K562 (cell line): ENCODE results near the gene LASP1. TPM values are rescaled to one million over a fixed set of nuclear protein-coding genes. Genes with fewer than 3 reads are reported as not detected.
A peak's percentile ranks its signal among the peaks of the same experiment; 100 is the strongest.

Experiments used
- BRD9 ChIP-seq: fragments of 450-650 bp; IDR thresholded peaks from 2 replicates; pipeline ENCODE4 v1.6.1; 2018; ENCODE audit warnings: low read depth; ENCODE audit not compliant: partially characterized antibody
- ERF ChIP-seq: fragments of 450-650 bp; formaldehyde crosslinking; IDR thresholded peaks from 2 replicates; pipeline ENCODE4 v1.4.0; 2020; ENCODE audit warnings: mild to moderate bottlenecking, mixed read lengths
- GTF2F1 ChIP-seq: IDR thresholded peaks from 2 replicates; pipeline ENCODE4 v1.6.1; 2011; ENCODE audit warnings: low read depth, low read length, improper control_type of control experiment
- HDAC6 ChIP-seq: IDR thresholded peaks from 2 replicates; pipeline ENCODE4 v1.6.1; 2012; ENCODE audit warnings: low read depth, mild to moderate bottlenecking, control low read depth, inconsistent platforms, low read length, moderate library complexity
- HIVEP1 ChIP-seq: fragments of 250-450 bp; sonication (Bioruptor Pico); IDR thresholded peaks from 2 replicates; pipeline ENCODE4 v1.4.0; 2020; ENCODE audit warnings: mild to moderate bottlenecking
- HMG20B ChIP-seq: fragments of 250-450 bp; sonication (Bioruptor Pico); IDR thresholded peaks from 2 replicates; pipeline ENCODE4 v1.5.0; 2021; ENCODE audit warnings: mild to moderate bottlenecking
- MEIS2 ChIP-seq: fragments of 450-650 bp; IDR thresholded peaks from 2 replicates; pipeline ENCODE4 v1.6.1; 2014; ENCODE audit warnings: mild to moderate bottlenecking; ENCODE audit not compliant: partially characterized antibody
- MTF1 ChIP-seq: fragments of 250-450 bp; sonication (Bioruptor Pico); IDR thresholded peaks from 2 replicates; pipeline ENCODE4 v1.9.0; 2021; ENCODE audit warnings: moderate library complexity, mild to moderate bottlenecking, inconsistent platforms, borderline replicate concordance
- MYBL2 ChIP-seq, 2 experiments: fragments of 450-650 bp in 1 of 2; sonication (generic) in 1 of 2; formaldehyde crosslinking in 1 of 2; IDR thresholded peaks; 2 replicates each; pipeline versions ENCODE4 v1.6.1 to v1.8.1; 2017 to 2022; ENCODE audit warnings: borderline replicate concordance in 1 of 2, inconsistent platforms in 1 of 2, low read depth in 1 of 2, mild to moderate bottlenecking in 1 of 2, missing genetic modification reagents in 1 of 2, moderate library complexity in 1 of 2
- NFATC3 ChIP-seq: fragments of 450-650 bp; IDR thresholded peaks from 2 replicates; pipeline ENCODE4 v1.6.1; 2017; ENCODE audit warnings: mild to moderate bottlenecking
- OTX1 ChIP-seq: fragments of 450-650 bp; formaldehyde crosslinking; IDR thresholded peaks from 2 replicates; pipeline ENCODE4 v1.4.0; 2022; ENCODE audit warnings: mild to moderate bottlenecking
- PHF20 ChIP-seq: fragments of 450-650 bp; IDR thresholded peaks from 2 replicates; pipeline ENCODE4 v1.6.1; 2018; ENCODE audit not compliant: partially characterized antibody
- RBM15 ChIP-seq: fragments of 200-400 bp; formaldehyde crosslinking; IDR thresholded peaks from 2 replicates; pipeline ENCODE4 v1.6.1; 2018; ENCODE audit warnings: mild to moderate bottlenecking, low read length, moderate library complexity; ENCODE audit not compliant: insufficient read depth
- SREBF2 ChIP-seq: sonication (generic); formaldehyde crosslinking; IDR thresholded peaks from 2 replicates; pipeline ENCODE4 v1.4.0; 2020; ENCODE audit warnings: mild to moderate bottlenecking, missing genetic modification reagents
- STAT5A ChIP-seq: IDR thresholded peaks from 2 replicates; pipeline ENCODE4 v1.6.1; 2012; ENCODE audit warnings: low read length, inconsistent platforms, borderline replicate concordance
- polyA plus RNA-seq, 8 experiments: library from polyadenylated mRNA; depleted of rRNA in 4 of 8; stranded (reverse) in 5 of 8; unstranded in 3 of 8; fragments of >200 nt; fragmentation: Nextera tagmentation in 2 of 8; fragmentation: Illumina TruSeq in 1 of 8; extraction: Ambion mirVana in 2 of 8; extraction: Trizol in 1 of 8; gene quantifications; 2 replicates each; pipeline versions ENCODE4 v1.2.1 to v1.2.3, GENCODE V29; 2011 to 2014; ENCODE audit warnings: inconsistent platforms in 1 of 8, missing spikeins in 1 of 8
- total RNA-seq, 7 experiments: library from RNA; depleted of rRNA in 6 of 7; stranded (reverse); fragments of >200 nt in 6 of 7; fragmentation: Illumina TruSeq in 2 of 7; extraction: Trizol in 2 of 7; gene quantifications; 2 replicates each; pipeline versions ENCODE4 v1.2.1 to v1.2.3, GENCODE V29; 2011 to 2021; ENCODE audit warnings: low replicate concordance in 1 of 7
- TF ChIP-seq, protein P1 (sequence below): fragments of 450-650 bp; IDR thresholded peaks from 2 replicates; pipeline ENCODE4 v1.6.1; 2016; ENCODE audit warnings: low read depth, mild to moderate bottlenecking, moderate library complexity
- TF ChIP-seq, protein P2 (sequence below), 2 experiments: fragments of 450-650 bp in 1 of 2; IDR thresholded peaks; 2 replicates each; pipeline ENCODE4 v1.6.1; 2011 to 2017; ENCODE audit warnings: low read depth in 2 of 2, antibody characterized with exemption in 1 of 2, borderline replicate concordance in 1 of 2, low read length in 1 of 2, mild to moderate bottlenecking in 1 of 2, mixed read lengths in 1 of 2; ENCODE audit not compliant: control insufficient read depth in 1 of 2
- TF ChIP-seq, protein P3 (sequence below): fragments of 450-650 bp; IDR thresholded peaks from 2 replicates; pipeline ENCODE4 v1.6.1; 2017; ENCODE audit warnings: antibody characterized with exemption, mild to moderate bottlenecking
- TF ChIP-seq, protein P4 (sequence below): fragments of 250-450 bp; sonication (Bioruptor Pico); IDR thresholded peaks from 2 replicates; pipeline ENCODE4 v1.6.1; 2021; ENCODE audit warnings: mild to moderate bottlenecking

The LASP1 gene
- total and polyA plus RNA-seq, 9 of the 15 experiments (the other 6 are each of a cell fraction or from before 2014, with no cell fraction given) = 23.0 to 125 (median 55.3) TPM

DNA sequence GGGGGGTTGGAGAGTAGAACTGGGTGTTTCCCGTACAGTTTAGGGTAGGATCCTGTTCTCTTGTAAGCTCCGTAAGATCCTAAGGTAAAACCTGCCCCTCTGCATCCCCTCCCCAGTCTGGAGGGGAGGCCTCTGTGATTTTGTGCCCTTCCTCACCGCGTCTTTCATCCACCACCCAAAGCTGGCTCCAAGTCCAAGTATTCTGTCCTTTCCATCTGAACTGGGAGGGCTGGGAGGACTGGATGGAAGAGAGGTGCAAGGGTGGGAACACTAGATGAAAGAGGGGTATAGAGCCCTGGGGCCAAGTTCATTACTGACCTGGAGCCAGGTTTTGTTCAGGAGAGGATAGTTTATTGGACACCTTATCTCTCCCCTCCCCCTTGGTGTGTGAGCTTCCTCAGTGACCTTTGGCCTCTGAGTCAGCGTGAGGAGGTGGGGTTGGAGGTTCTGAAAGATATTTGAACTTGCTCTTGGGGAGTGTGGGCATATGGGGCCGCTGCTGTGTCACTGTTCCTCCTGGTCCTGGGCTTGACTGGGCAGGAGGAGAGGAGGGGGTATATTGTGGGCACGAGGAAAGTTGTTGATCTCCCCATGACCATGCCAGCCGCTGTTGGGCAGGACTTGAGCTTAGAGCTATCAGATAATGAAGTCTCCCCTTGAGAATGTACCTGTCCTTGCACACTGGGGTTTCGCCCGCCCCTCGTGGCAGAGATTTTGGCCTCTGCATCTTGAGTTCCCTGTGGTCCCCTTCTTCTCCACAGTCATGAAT is 1.6 kb downstream of the LASP1 start (continued):
- TF ChIP-seq PHF20 (no peak), HIVEP1 (CRISPR knock-in tag) (no peak), RBM15 (no peak), MTF1 (no peak), ERF (CRISPR knock-in tag) (no peak), BRD9 (peak; percentile 84), OTX1 (CRISPR knock-in tag) (no peak), NFATC3 (no peak), GTF2F1 (no peak), MYBL2 (IDR thresholded peaks at IDR 0.05; ENCODE audit: low read depth) (no peak), MYBL2 (CRISPR knock-in tag; IDR thresholded peaks at IDR 0.05; ENCODE audit: borderline replicate concordance) (no peak), HMG20B (CRISPR knock-in tag) (no peak), SREBF2 (CRISPR knock-in tag) (no peak), STAT5A (peak; percentile 12; the same call in 1 of the 2 replicates), HDAC6 (no peak), MEIS2 (peak; percentile 21)
- TF ChIP-seq, protein P1, sequence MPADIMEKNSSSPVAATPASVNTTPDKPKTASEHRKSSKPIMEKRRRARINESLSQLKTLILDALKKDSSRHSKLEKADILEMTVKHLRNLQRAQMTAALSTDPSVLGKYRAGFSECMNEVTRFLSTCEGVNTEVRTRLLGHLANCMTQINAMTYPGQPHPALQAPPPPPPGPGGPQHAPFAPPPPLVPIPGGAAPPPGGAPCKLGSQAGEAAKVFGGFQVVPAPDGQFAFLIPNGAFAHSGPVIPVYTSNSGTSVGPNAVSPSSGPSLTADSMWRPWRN = peak; percentile 45; the same call in 1 of the 2 replicates
- TF ChIP-seq, protein P2, sequence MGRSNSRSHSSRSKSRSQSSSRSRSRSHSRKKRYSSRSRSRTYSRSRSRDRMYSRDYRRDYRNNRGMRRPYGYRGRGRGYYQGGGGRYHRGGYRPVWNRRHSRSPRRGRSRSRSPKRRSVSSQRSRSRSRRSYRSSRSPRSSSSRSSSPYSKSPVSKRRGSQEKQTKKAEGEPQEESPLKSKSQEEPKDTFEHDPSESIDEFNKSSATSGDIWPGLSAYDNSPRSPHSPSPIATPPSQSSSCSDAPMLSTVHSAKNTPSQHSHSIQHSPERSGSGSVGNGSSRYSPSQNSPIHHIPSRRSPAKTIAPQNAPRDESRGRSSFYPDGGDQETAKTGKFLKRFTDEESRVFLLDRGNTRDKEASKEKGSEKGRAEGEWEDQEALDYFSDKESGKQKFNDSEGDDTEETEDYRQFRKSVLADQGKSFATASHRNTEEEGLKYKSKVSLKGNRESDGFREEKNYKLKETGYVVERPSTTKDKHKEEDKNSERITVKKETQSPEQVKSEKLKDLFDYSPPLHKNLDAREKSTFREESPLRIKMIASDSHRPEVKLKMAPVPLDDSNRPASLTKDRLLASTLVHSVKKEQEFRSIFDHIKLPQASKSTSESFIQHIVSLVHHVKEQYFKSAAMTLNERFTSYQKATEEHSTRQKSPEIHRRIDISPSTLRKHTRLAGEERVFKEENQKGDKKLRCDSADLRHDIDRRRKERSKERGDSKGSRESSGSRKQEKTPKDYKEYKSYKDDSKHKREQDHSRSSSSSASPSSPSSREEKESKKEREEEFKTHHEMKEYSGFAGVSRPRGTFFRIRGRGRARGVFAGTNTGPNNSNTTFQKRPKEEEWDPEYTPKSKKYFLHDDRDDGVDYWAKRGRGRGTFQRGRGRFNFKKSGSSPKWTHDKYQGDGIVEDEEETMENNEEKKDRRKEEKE (IDR thresholded peaks at IDR 0.05; ENCODE audit: borderline replicate concordance in 1 of 2, control insufficient read depth in 1 of 2, low read depth in 2 of 2, low read length in 1 of 2) = no peak
- TF ChIP-seq, protein P3, sequence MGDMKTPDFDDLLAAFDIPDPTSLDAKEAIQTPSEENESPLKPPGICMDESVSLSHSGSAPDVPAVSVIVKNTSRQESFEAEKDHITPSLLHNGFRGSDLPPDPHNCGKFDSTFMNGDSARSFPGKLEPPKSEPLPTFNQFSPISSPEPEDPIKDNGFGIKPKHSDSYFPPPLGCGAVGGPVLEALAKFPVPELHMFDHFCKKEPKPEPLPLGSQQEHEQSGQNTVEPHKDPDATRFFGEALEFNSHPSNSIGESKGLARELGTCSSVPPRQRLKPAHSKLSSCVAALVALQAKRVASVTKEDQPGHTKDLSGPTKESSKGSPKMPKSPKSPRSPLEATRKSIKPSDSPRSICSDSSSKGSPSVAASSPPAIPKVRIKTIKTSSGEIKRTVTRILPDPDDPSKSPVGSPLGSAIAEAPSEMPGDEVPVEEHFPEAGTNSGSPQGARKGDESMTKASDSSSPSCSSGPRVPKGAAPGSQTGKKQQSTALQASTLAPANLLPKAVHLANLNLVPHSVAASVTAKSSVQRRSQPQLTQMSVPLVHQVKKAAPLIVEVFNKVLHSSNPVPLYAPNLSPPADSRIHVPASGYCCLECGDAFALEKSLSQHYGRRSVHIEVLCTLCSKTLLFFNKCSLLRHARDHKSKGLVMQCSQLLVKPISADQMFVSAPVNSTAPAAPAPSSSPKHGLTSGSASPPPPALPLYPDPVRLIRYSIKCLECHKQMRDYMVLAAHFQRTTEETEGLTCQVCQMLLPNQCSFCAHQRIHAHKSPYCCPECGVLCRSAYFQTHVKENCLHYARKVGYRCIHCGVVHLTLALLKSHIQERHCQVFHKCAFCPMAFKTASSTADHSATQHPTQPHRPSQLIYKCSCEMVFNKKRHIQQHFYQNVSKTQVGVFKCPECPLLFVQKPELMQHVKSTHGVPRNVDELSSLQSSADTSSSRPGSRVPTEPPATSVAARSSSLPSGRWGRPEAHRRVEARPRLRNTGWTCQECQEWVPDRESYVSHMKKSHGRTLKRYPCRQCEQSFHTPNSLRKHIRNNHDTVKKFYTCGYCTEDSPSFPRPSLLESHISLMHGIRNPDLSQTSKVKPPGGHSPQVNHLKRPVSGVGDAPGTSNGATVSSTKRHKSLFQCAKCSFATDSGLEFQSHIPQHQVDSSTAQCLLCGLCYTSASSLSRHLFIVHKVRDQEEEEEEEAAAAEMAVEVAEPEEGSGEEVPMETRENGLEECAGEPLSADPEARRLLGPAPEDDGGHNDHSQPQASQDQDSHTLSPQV = peak; percentile 34; the same call in 1 of the 2 replicates
- TF ChIP-seq, protein P4, sequence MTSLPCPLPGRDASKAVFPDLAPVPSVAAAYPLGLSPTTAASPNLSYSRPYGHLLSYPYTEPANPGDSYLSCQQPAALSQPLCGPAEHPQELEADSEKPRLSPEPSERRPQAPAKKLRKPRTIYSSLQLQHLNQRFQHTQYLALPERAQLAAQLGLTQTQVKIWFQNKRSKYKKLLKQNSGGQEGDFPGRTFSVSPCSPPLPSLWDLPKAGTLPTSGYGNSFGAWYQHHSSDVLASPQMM = no peak
